ENCODE measurements around the gene PLIN4.

Gene PLIN4

GRCh38 chr19:4505570-4506448 lies 12.5 kb downstream of the PLIN4 start:
- DNase-seq: no peak

GRCh38 chr19:4504891-4505569 lies 13.3 kb downstream of the PLIN4 start:
- no peak for DNase-seq

GRCh38 chr19:4504297-4504701 lies 14.0 kb downstream of the PLIN4 start:
- no peak for DNase-seq

- no peak for DNase-seq
Observed at GRCh38 chr19:4503825-4504170, 14.5 kb downstream of the PLIN4 start.

- no peak for DNase-seq
Observed at GRCh38 chr19:4503132-4503824, 15.0 kb downstream of the PLIN4 start.

- no peak for DNase-seq
Observed at GRCh38 chr19:4502282-4503131, 15.8 kb downstream of the PLIN4 start.

- DNase-seq: no peak
Observed at GRCh38 chr19:4501691-4502090, 16.6 kb downstream of the PLIN4 start.

- no peak for DNase-seq
Observed at GRCh38 chr19:4500841-4501591, 17.3 kb downstream of the PLIN4 start.

- DNase-seq: no peak
Observed at GRCh38 chr19:4499855-4500254, 18.4 kb downstream of the PLIN4 start.

GRCh38 chr19:4499318-4499717 lies 19.0 kb downstream of the PLIN4 start:
- no peak for DNase-seq

- no peak for DNase-seq
Observed at GRCh38 chr19:4498694-4499093, 19.6 kb downstream of the PLIN4 start.

- no peak for DNase-seq
Observed at GRCh38 chr19:4497770-4498389, 20.4 kb downstream of the PLIN4 start.

- no peak for DNase-seq
Observed at GRCh38 chr19:4496304-4496703, 22.0 kb downstream of the PLIN4 start.

- DNase-seq: no peak
Observed at GRCh38 chr19:4495471-4495870, 22.8 kb downstream of the PLIN4 start.

- DNase-seq: no peak
Observed at GRCh38 chr19:4494691-4495064, 23.6 kb downstream of the PLIN4 start.

- DNase-seq: no peak
Observed at GRCh38 chr19:4493929-4494690, 24.2 kb downstream of the PLIN4 start.

GRCh38 chr19:4493104-4493928 lies 25.0 kb downstream of the PLIN4 start:
- no peak for DNase-seq

- no peak for DNase-seq
Observed at GRCh38 chr19:4492337-4493103, 25.8 kb downstream of the PLIN4 start.

GRCh38 chr19:4491446-4491845 lies 26.8 kb downstream of the PLIN4 start:
- no peak for DNase-seq

All from CD4-positive, alpha-beta T cell treated with Interleukin-6 for 4 hours (primary cell).